ENCODE measurements around the gene CLOCK. TPM values are rescaled to one million over a fixed set of nuclear protein-coding genes. Genes with fewer than 3 reads are reported as not detected.
A peak's percentile ranks its signal among the peaks of the same experiment; 100 is the strongest.

Gene CLOCK
- total and polyA plus RNA-seq, 9 of the 15 experiments (the other 6 are each of a cell fraction or from before 2014, with no cell fraction given) = 3.7 to 14.4 (median 9.4) TPM

DNA sequence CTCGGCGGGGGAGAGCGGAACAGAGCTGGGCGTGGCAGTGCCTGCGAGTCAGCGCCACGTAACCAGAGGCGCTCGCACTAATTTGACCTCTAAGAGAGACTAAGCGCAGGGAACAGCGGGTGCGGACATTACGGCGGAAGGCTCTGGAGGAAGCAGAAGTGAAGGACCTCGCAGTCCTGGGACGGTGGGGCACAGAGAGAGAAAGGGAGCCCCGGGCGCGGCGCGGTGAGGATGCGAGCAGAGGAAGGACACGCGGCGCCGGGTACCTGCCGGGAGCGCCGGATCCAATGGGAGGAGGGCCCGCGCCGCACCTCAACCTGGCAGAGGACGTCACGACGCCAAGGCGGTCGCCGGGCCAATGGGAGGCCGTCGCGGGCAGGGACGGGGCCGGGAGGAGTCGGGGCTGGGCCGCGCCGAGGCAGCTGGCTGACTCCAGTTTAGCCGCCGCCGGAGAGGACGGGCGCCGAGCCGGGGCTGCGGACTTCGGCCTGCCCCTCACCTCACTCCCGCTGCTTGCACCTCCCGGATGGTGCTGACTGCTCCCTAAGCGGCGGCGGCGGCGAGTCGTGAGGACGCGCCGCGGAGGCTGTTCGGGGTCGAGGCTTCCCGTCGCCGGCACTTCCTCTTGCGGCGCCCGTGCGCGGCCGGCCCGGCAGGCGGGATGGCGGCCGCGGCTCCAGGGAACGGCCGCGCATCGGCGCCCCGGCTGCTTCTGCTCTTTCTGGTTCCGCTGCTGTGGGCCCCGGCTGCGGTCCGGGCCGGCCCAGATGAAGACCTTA is 151.0 kb downstream of the CLOCK start, which contains the start of gene TMEM165 (continued):
- TF ChIP-seq, protein P1, sequence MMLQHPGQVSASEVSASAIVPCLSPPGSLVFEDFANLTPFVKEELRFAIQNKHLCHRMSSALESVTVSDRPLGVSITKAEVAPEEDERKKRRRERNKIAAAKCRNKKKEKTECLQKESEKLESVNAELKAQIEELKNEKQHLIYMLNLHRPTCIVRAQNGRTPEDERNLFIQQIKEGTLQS (IDR thresholded peaks at IDR 0.05) = no peak
- TF ChIP-seq, protein P1 (CRISPR knock-in tag; conservative IDR thresholded peaks at IDR 0.05) = no peak
- TF ChIP-seq FOXA3 (CRISPR knock-in tag; conservative IDR thresholded peaks at IDR 0.05 in 1 of 2, IDR thresholded peaks at IDR 0.05 in 1 of 2) (0 out of 4 replicates have a peak, but pooled peaks of 1 of the 2 experiments have one; percentile 15), ESRRB (CRISPR knock-in tag; IDR thresholded peaks at IDR 0.05; ENCODE audit: borderline replicate concordance) (no peak), TOE1 (IDR thresholded peaks at IDR 0.05; ENCODE audit: borderline replicate concordance) (peak; percentile 48; the same call in 1 of the 2 replicates), TOE1 (CRISPR knock-in tag; IDR thresholded peaks at IDR 0.05; ENCODE audit: borderline replicate concordance, low read depth) (no peak), ZNF23 (CRISPR knock-in tag; IDR thresholded peaks at IDR 0.05) (no peak), ELF2 (CRISPR knock-in tag; IDR thresholded peaks at IDR 0.05) (no peak), GATA2 (CRISPR knock-in tag; IDR thresholded peaks at IDR 0.05) (no peak), GABPB1 (CRISPR knock-in tag; IDR thresholded peaks at IDR 0.05) (no peak; the same call in 1 of the 2 replicates), ATF1 (CRISPR knock-in tag; IDR thresholded peaks at IDR 0.05) (no peak), ATF1 (tag; IDR thresholded peaks at IDR 0.05) (peak; percentile 97), ARID2 (IDR thresholded peaks at IDR 0.05) (no peak), TFAM (CRISPR knock-in tag; conservative IDR thresholded peaks at IDR 0.05) (no peak), MCM5 (IDR thresholded peaks at IDR 0.05; ENCODE audit: low read depth) (no peak), RUNX1 (IDR thresholded peaks at IDR 0.05; ENCODE audit: low read depth) (no peak), BHLHE40 (IDR thresholded peaks at IDR 0.05; ENCODE audit: low read length) (no peak), HDAC6 (IDR thresholded peaks at IDR 0.05; ENCODE audit: low read depth, low read length) (no peak), SMARCA5 (IDR thresholded peaks at IDR 0.05) (no peak), CTBP1 (IDR thresholded peaks at IDR 0.05; ENCODE audit: borderline replicate concordance) (peak; percentile 99), TSC22D4 (tag; IDR thresholded peaks at IDR 0.05) (no peak), HDAC1 (IDR thresholded peaks at IDR 0.05) (peak in 1 of 2 experiments; percentile 91; a peak in 2 of 4 replicates), ZFP30 (CRISPR knock-in tag; IDR thresholded peaks at IDR 0.05; ENCODE audit: borderline replicate concordance) (no peak)
- TF ChIP-seq, protein P2, sequence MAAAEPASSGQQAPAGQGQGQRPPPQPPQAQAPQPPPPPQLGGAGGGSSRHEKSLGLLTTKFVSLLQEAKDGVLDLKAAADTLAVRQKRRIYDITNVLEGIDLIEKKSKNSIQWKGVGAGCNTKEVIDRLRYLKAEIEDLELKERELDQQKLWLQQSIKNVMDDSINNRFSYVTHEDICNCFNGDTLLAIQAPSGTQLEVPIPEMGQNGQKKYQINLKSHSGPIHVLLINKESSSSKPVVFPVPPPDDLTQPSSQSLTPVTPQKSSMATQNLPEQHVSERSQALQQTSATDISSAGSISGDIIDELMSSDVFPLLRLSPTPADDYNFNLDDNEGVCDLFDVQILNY (CRISPR knock-in tag; IDR thresholded peaks at IDR 0.05) = 0 out of 2 replicates have a peak, but pooled peaks have one; percentile 57
- TF ChIP-seq, protein P3, sequence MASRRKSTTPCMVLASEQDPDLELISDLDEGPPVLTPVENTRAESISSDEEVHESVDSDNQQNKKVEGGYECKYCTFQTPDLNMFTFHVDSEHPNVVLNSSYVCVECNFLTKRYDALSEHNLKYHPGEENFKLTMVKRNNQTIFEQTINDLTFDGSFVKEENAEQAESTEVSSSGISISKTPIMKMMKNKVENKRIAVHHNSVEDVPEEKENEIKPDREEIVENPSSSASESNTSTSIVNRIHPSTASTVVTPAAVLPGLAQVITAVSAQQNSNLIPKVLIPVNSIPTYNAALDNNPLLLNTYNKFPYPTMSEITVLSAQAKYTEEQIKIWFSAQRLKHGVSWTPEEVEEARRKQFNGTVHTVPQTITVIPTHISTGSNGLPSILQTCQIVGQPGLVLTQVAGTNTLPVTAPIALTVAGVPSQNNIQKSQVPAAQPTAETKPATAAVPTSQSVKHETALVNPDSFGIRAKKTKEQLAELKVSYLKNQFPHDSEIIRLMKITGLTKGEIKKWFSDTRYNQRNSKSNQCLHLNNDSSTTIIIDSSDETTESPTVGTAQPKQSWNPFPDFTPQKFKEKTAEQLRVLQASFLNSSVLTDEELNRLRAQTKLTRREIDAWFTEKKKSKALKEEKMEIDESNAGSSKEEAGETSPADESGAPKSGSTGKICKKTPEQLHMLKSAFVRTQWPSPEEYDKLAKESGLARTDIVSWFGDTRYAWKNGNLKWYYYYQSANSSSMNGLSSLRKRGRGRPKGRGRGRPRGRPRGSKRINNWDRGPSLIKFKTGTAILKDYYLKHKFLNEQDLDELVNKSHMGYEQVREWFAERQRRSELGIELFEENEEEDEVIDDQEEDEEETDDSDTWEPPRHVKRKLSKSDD (conservative IDR thresholded peaks at IDR 0.05; ENCODE audit: low read length) = no peak
- TF ChIP-seq, protein P4, sequence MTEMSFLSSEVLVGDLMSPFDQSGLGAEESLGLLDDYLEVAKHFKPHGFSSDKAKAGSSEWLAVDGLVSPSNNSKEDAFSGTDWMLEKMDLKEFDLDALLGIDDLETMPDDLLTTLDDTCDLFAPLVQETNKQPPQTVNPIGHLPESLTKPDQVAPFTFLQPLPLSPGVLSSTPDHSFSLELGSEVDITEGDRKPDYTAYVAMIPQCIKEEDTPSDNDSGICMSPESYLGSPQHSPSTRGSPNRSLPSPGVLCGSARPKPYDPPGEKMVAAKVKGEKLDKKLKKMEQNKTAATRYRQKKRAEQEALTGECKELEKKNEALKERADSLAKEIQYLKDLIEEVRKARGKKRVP (CRISPR knock-in tag; IDR thresholded peaks at IDR 0.05) = no peak

Data from K562 (cell line).